ENCODE data around the gene GRAMD1B.

GRAMD1B gene

GRCh38 chr11:123611698-123612097 is 181.6 kb downstream of the GRAMD1B start:
- Histone ChIP-seq H3K27me3 (ENCODE audit: insufficient read depth, low read length) (no peaks in the 10 kb centered on the region), H3K4me1 (ENCODE audit: insufficient read depth, low read length) (no peaks in the 10 kb centered on the region), H3K27ac (ENCODE audit: low read length) (no peak overlapping the region), H3K36me3 (ENCODE audit: insufficient read depth, low read depth, low read length) (peaks cover 75% of the 10 kb centered on the region), H3K4me3 (ENCODE audit: low read length) (no peak overlapping the region), H3K9me3 (ENCODE audit: insufficient read depth, low read depth, low read length) (no peaks in the 10 kb centered on the region), H3K9ac (ENCODE audit: low read depth, low read length) (no peak overlapping the region)

GRCh38 chr11:123616505-123617198 is 186.6 kb downstream of the GRAMD1B start:
- Histone ChIP-seq H3K27ac (ENCODE audit: low read length) (no peak overlapping the region), H3K27me3 (ENCODE audit: insufficient read depth, low read length) (no peaks in the 10 kb centered on the region), H3K4me3 (ENCODE audit: low read length) (no peak overlapping the region), H3K9ac (ENCODE audit: low read depth, low read length) (no peak overlapping the region), H3K4me1 (ENCODE audit: insufficient read depth, low read length) (no peaks in the 10 kb centered on the region), H3K36me3 (ENCODE audit: insufficient read depth, low read depth, low read length) (peaks cover 59% of the 10 kb centered on the region), H3K9me3 (ENCODE audit: insufficient read depth, low read depth, low read length) (no peaks in the 10 kb centered on the region)

- Histone ChIP-seq H3K4me1 (ENCODE audit: insufficient read depth, low read length) (no peaks in the 10 kb centered on the region), H3K36me3 (ENCODE audit: insufficient read depth, low read depth, low read length) (peaks cover 46% of the 10 kb centered on the region), H3K9ac (ENCODE audit: low read depth, low read length) (no peak overlapping the region), H3K27me3 (ENCODE audit: insufficient read depth, low read length) (no peaks in the 10 kb centered on the region), H3K9me3 (ENCODE audit: insufficient read depth, low read depth, low read length) (no peaks in the 10 kb centered on the region), H3K27ac (ENCODE audit: low read length) (no peak overlapping the region), H3K4me3 (ENCODE audit: low read length) (no peak overlapping the region)
Measured at GRCh38 chr11:123622576-123622975, 192.5 kb downstream of the GRAMD1B start.

GRCh38 chr11:123624974-123625373 is 194.9 kb downstream of the GRAMD1B start:
- Histone ChIP-seq H3K4me3 (ENCODE audit: low read length) (no peak overlapping the region), H3K9ac (ENCODE audit: low read depth, low read length) (no peak overlapping the region), H3K27ac (ENCODE audit: low read length) (no peak overlapping the region), H3K9me3 (ENCODE audit: insufficient read depth, low read depth, low read length) (no peaks in the 10 kb centered on the region), H3K4me1 (ENCODE audit: insufficient read depth, low read length) (0 out of 2 replicates have a peak, but pooled peaks cover 4% of the 10 kb centered on the region), H3K36me3 (ENCODE audit: insufficient read depth, low read depth, low read length) (peaks cover 26% of the 10 kb centered on the region), H3K27me3 (ENCODE audit: insufficient read depth, low read length) (no peaks in the 10 kb centered on the region)

- peaks cover 8% of the 10 kb centered on the region for H3K36me3 ChIP-seq (ENCODE audit: insufficient read depth, low read depth, low read length)
- no peak overlapping the region for H3K4me3 ChIP-seq (ENCODE audit: low read length)
- H3K27ac ChIP-seq (ENCODE audit: low read length) = no peak overlapping the region
- H3K9ac ChIP-seq (ENCODE audit: low read depth, low read length) = no peak overlapping the region
- 0 out of 2 replicates have a peak, but pooled peaks cover 4% of the 10 kb centered on the region for H3K4me1 ChIP-seq (ENCODE audit: insufficient read depth, low read length)
- H3K27me3 ChIP-seq (ENCODE audit: insufficient read depth, low read length) = no peaks in the 10 kb centered on the region
- H3K9me3 ChIP-seq (ENCODE audit: insufficient read depth, low read depth, low read length) = no peaks in the 10 kb centered on the region
Measured at GRCh38 chr11:123628936-123629683, 199.0 kb downstream of the GRAMD1B start.

- Histone ChIP-seq H3K9me3 (ENCODE audit: insufficient read depth, low read depth, low read length) (no peaks in the 10 kb centered on the region), H3K27me3 (ENCODE audit: insufficient read depth, low read length) (no peaks in the 10 kb centered on the region), H3K36me3 (ENCODE audit: insufficient read depth, low read depth, low read length) (peaks cover 4% of the 10 kb centered on the region; the same call in 1 of the 2 replicates), H3K9ac (ENCODE audit: low read depth, low read length) (no peak overlapping the region), H3K27ac (ENCODE audit: low read length) (no peak overlapping the region), H3K4me3 (ENCODE audit: low read length) (no peak overlapping the region), H3K4me1 (ENCODE audit: insufficient read depth, low read length) (0 out of 2 replicates have a peak, but pooled peaks cover 4% of the 10 kb centered on the region)
Measured at GRCh38 chr11:123630126-123630608, 200.1 kb downstream of the GRAMD1B start.

GRCh38 chr11:123640029-123640428 is 210.0 kb downstream of the GRAMD1B start:
- Histone ChIP-seq H3K4me3 (ENCODE audit: low read length) (no peak overlapping the region), H3K9ac (ENCODE audit: low read depth, low read length) (no peak overlapping the region), H3K27ac (ENCODE audit: low read length) (no peak overlapping the region), H3K9me3 (ENCODE audit: insufficient read depth, low read depth, low read length) (no peaks in the 10 kb centered on the region), H3K36me3 (ENCODE audit: insufficient read depth, low read depth, low read length) (no peaks in the 10 kb centered on the region), H3K27me3 (ENCODE audit: insufficient read depth, low read length) (no peaks in the 10 kb centered on the region), H3K4me1 (ENCODE audit: insufficient read depth, low read length) (peaks cover 8% of the 10 kb centered on the region; the same call in 1 of the 2 replicates)

GRCh38 chr11:123640677-123641494 is 210.8 kb downstream of the GRAMD1B start:
- Histone ChIP-seq H3K9ac (ENCODE audit: low read depth, low read length) (peak overlapping the region; percentile 33; the same call in 1 of the 2 replicates), H3K9me3 (ENCODE audit: insufficient read depth, low read depth, low read length) (no peaks in the 10 kb centered on the region), H3K4me1 (ENCODE audit: insufficient read depth, low read length) (peaks cover 8% of the 10 kb centered on the region; the same call in 1 of the 2 replicates), H3K36me3 (ENCODE audit: insufficient read depth, low read depth, low read length) (no peaks in the 10 kb centered on the region), H3K27me3 (ENCODE audit: insufficient read depth, low read length) (no peaks in the 10 kb centered on the region), H3K27ac (ENCODE audit: low read length) (no peak overlapping the region), H3K4me3 (ENCODE audit: low read length) (no peak overlapping the region)

- H3K4me3 ChIP-seq (ENCODE audit: low read length) = no peak overlapping the region
- H3K4me1 ChIP-seq (ENCODE audit: insufficient read depth, low read length) = peaks cover 8% of the 10 kb centered on the region; the same call in 1 of the 2 replicates
- H3K27me3 ChIP-seq (ENCODE audit: insufficient read depth, low read length) = no peaks in the 10 kb centered on the region
- no peak overlapping the region for H3K27ac ChIP-seq (ENCODE audit: low read length)
- no peaks in the 10 kb centered on the region for H3K36me3 ChIP-seq (ENCODE audit: insufficient read depth, low read depth, low read length)
- peak overlapping the region; percentile 33; the same call in 1 of the 2 replicates for H3K9ac ChIP-seq (ENCODE audit: low read depth, low read length)
- no peaks in the 10 kb centered on the region for H3K9me3 ChIP-seq (ENCODE audit: insufficient read depth, low read depth, low read length)
Measured at GRCh38 chr11:123641495-123641840, 211.4 kb downstream of the GRAMD1B start.

GRCh38 chr11:123642435-123642834 is 212.4 kb downstream of the GRAMD1B start:
- no peaks in the 10 kb centered on the region for H3K9me3 ChIP-seq (ENCODE audit: insufficient read depth, low read depth, low read length)
- H3K9ac ChIP-seq (ENCODE audit: low read depth, low read length) = no peak overlapping the region
- H3K4me1 ChIP-seq (ENCODE audit: insufficient read depth, low read length) = peaks cover 8% of the 10 kb centered on the region; the same call in 1 of the 2 replicates
- H3K27me3 ChIP-seq (ENCODE audit: insufficient read depth, low read length) = no peaks in the 10 kb centered on the region
- H3K36me3 ChIP-seq (ENCODE audit: insufficient read depth, low read depth, low read length) = no peaks in the 10 kb centered on the region
- H3K4me3 ChIP-seq (ENCODE audit: low read length) = no peak overlapping the region
- H3K27ac ChIP-seq (ENCODE audit: low read length) = no peak overlapping the region

- H3K9me3 ChIP-seq (ENCODE audit: insufficient read depth, low read depth, low read length) = no peaks in the 10 kb centered on the region
- H3K27me3 ChIP-seq (ENCODE audit: insufficient read depth, low read length) = 0 out of 2 replicates have a peak, but pooled peaks cover 4% of the 10 kb centered on the region
- H3K4me3 ChIP-seq (ENCODE audit: low read length) = no peak overlapping the region
- H3K27ac ChIP-seq (ENCODE audit: low read length) = no peak overlapping the region
- H3K9ac ChIP-seq (ENCODE audit: low read depth, low read length) = no peak overlapping the region
- peaks cover 4% of the 10 kb centered on the region; the same call in 1 of the 2 replicates for H3K4me1 ChIP-seq (ENCODE audit: insufficient read depth, low read length)
- H3K36me3 ChIP-seq (ENCODE audit: insufficient read depth, low read depth, low read length) = no peaks in the 10 kb centered on the region
Measured at GRCh38 chr11:123645286-123645975, 215.4 kb downstream of the GRAMD1B start.
